ENCODE results near the gene RFX3.

DNA sequence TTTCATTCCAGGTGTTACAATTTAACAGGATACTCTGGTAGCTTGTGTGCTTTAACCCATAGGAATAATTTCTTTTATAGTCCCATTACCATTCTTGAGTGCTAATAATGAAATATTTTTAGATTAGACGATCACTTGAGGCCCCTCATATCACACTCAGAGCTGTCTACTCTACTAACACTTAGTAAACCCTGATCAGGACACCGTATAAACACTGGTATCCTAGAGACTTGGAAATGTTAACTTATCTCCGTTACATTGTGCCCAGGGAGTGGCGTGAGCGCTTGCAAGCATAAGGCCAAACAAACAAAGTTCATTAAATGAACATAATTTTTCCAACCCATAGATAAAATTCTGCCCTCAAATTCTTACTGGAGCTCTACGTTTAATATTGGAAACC is 42.2 kb upstream of the RFX3 start:
- TF ChIP-seq, protein P1, sequence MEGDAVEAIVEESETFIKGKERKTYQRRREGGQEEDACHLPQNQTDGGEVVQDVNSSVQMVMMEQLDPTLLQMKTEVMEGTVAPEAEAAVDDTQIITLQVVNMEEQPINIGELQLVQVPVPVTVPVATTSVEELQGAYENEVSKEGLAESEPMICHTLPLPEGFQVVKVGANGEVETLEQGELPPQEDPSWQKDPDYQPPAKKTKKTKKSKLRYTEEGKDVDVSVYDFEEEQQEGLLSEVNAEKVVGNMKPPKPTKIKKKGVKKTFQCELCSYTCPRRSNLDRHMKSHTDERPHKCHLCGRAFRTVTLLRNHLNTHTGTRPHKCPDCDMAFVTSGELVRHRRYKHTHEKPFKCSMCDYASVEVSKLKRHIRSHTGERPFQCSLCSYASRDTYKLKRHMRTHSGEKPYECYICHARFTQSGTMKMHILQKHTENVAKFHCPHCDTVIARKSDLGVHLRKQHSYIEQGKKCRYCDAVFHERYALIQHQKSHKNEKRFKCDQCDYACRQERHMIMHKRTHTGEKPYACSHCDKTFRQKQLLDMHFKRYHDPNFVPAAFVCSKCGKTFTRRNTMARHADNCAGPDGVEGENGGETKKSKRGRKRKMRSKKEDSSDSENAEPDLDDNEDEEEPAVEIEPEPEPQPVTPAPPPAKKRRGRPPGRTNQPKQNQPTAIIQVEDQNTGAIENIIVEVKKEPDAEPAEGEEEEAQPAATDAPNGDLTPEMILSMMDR (IDR thresholded peaks at IDR 0.05; ENCODE audit: insufficient read depth, low read length, poor library complexity, severe bottlenecking), result no peak
- TF ChIP-seq EZH2phosphoT487 (conservative IDR thresholded peaks at IDR 0.05; ENCODE audit: low read length), result no peak

Data from SU-DHL-6 (cell line).